Measurements from ENCODE around the gene YEATS2. TPM values are rescaled to one million over a fixed set of nuclear protein-coding genes. Genes with fewer than 3 reads are reported as not detected.

The YEATS2 gene
- total RNA-seq, 3 donors from 2014 or later = 11.5 to 32.8 (median 26.6) TPM

DNA sequence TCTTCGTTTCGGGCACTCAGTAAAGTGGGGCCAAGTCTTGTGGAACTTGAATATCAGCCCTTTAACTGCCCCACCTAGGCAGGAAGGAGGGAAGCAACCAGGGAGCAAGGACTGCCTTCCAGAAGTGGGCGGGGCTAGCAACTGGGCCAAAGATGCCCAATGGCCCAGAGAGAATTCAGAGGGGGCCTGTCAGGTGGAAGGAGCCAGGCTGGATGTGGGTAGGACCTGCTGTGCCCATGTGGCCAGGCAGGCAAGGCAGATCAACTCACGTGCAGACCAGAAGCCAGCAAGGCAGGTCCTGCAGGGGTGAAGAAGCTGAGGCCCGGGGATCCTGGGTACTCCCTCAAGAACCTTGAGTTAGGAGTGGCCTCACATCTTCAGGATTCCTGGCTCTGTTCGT, 122.2 kb downstream of the YEATS2 start:
- TF ChIP-seq POLR2AphosphoS5 (IDR thresholded peaks at IDR 0.05) (no peak), POLR2A (IDR thresholded peaks at IDR 0.05) (no peak)
- TF ChIP-seq, protein P1, sequence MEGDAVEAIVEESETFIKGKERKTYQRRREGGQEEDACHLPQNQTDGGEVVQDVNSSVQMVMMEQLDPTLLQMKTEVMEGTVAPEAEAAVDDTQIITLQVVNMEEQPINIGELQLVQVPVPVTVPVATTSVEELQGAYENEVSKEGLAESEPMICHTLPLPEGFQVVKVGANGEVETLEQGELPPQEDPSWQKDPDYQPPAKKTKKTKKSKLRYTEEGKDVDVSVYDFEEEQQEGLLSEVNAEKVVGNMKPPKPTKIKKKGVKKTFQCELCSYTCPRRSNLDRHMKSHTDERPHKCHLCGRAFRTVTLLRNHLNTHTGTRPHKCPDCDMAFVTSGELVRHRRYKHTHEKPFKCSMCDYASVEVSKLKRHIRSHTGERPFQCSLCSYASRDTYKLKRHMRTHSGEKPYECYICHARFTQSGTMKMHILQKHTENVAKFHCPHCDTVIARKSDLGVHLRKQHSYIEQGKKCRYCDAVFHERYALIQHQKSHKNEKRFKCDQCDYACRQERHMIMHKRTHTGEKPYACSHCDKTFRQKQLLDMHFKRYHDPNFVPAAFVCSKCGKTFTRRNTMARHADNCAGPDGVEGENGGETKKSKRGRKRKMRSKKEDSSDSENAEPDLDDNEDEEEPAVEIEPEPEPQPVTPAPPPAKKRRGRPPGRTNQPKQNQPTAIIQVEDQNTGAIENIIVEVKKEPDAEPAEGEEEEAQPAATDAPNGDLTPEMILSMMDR (IDR thresholded peaks at IDR 0.05) = no peak
- Histone ChIP-seq H3K4me3 (no peak overlapping the region), H3K27me3 (no peaks in the 10 kb centered on the region), H3K9me3 (no peaks in the 10 kb centered on the region), H3K4me1 (no peaks in the 10 kb centered on the region), H3K27ac (no peak overlapping the region), H3K36me3 (no peaks in the 10 kb centered on the region)
- intact Hi-C loops (cut with DNase I; ENCODE audit: low total_unique reads) = no loop called here
- DNase-seq (ENCODE audit: low spot score in 2 of 2) = no peak

DNA sequence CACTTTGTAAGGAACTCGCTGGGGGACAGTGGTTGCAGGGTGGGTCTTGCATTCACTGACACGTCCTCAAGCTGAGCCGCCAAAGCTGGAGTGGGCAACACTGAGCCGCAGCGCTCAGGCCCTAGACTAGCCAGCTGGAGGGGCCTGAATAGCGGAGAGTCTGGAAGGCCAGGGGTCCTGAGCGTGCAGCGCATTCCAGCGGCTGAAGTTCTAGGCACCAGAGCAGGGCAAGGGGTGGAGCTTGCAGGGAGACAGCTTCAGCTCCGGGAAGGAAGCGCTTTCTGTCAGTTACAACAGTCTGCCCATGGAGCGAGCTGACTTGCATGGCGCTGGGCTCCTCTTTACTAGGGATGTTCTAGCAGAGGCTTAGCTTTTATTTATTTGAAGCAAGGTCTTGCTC, 125.0 kb downstream of the YEATS2 start:
- Histone ChIP-seq H3K4me3 (no peak overlapping the region), H3K4me1 (peaks cover 0 to 4% of the 10 kb centered on the region in 2 donors), H3K36me3 (no peaks in the 10 kb centered on the region), H3K9me3 (no peaks in the 10 kb centered on the region), H3K27ac (no peak overlapping the region), H3K27me3 (no peaks in the 10 kb centered on the region)
- TF ChIP-seq, protein P1 (IDR thresholded peaks at IDR 0.05) = no peak
- TF ChIP-seq POLR2A (IDR thresholded peaks at IDR 0.05) (no peak), POLR2AphosphoS5 (IDR thresholded peaks at IDR 0.05) (no peak)
- no peak for DNase-seq (ENCODE audit: low spot score in 2 of 2)
- intact Hi-C loops (cut with DNase I; ENCODE audit: low total_unique reads) = no loop called here

GRCh38 chr3:183823963-183824362, 126.4 kb downstream of the YEATS2 start:
- no peaks in the 10 kb centered on the region for H3K36me3 ChIP-seq
- H3K4me1 ChIP-seq = peaks cover 0 to 4% of the 10 kb centered on the region in 2 donors
- H3K9me3 ChIP-seq = no peaks in the 10 kb centered on the region
- H3K4me3 ChIP-seq = no peak overlapping the region
- no peaks in the 10 kb centered on the region for H3K27me3 ChIP-seq
- no peak for TF ChIP-seq POLR2AphosphoS5 (IDR thresholded peaks at IDR 0.05)
- TF ChIP-seq, protein P1 (IDR thresholded peaks at IDR 0.05) = no peak
- no peak for TF ChIP-seq POLR2A (IDR thresholded peaks at IDR 0.05)
- intact Hi-C loops (cut with DNase I; ENCODE audit: low total_unique reads) = no loop called here
- DNase-seq (ENCODE audit: low spot score in 2 of 2) = no peak
- no peak overlapping the region for H3K27ac ChIP-seq

DNA sequence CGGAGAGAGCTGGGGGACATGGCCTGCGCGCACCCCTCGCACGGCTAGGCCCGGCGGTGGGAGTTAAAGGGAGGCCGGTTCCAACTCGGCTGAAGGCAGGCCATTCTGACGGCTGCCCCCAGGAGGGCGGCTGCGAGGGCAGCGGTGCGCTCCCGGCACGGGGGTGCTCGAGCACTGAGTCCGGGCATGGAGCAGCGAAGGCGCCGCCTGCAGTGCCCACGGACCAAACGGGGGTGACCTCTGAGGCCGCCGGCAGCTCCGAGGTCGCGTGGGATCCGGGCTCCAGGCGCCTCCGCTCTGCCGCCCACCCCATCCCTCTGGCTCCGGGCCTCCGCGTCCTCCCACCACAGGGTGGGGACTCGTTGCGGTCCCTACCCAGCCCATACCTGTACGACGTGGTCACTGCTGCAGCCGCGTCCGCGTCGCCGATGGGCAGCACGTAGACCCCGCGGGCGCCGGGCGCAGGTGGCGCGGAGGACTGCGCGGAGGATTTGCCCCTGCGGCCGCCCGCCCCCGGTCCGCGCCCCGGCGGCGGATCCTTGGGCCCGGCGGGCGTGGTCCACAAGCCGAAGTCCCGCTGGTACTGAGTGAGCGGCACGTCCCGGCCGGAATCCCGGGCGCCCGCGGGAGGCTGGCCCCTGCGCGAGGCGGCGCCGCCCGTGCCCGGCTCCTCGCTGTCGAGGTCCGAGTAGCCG, 127.3 kb downstream of the YEATS2 start:
- intact Hi-C loops (cut with DNase I; ENCODE audit: low total_unique reads) = no loop called here
- Histone ChIP-seq H3K27me3 (no peaks in the 10 kb centered on the region), H3K36me3 (no peaks in the 10 kb centered on the region), H3K27ac (no peak overlapping the region), H3K4me3 (peak overlapping the region; percentile 52 to 79 (median 66)), H3K9me3 (no peaks in the 10 kb centered on the region), H3K4me1 (peaks cover 0 to 4% of the 10 kb centered on the region in 2 donors)
- DNase-seq (ENCODE audit: low spot score in 2 of 2) = no peak
- TF ChIP-seq, protein P1 (IDR thresholded peaks at IDR 0.05) = no peak
- TF ChIP-seq POLR2AphosphoS5 (IDR thresholded peaks at IDR 0.05) (no peak), POLR2A (IDR thresholded peaks at IDR 0.05) (no peak)

- no peaks in the 10 kb centered on the region for H3K27me3 ChIP-seq
- TF ChIP-seq POLR2A (IDR thresholded peaks at IDR 0.05) (no peak), POLR2AphosphoS5 (IDR thresholded peaks at IDR 0.05) (no peak)
- TF ChIP-seq, protein P1 (IDR thresholded peaks at IDR 0.05) = no peak
- intact Hi-C loops (cut with DNase I; ENCODE audit: low total_unique reads) = no loop called here
- H3K27ac ChIP-seq = peak within 1 kb of the TSS in 1 of 2 donors; percentile 34
- DNase-seq (ENCODE audit: low spot score in 2 of 2) = no peak
- H3K4me3 ChIP-seq = peak within 1 kb of the TSS; percentile 52 to 79 (median 66)
- no peaks in the 10 kb centered on the region for H3K36me3 ChIP-seq
- H3K9me3 ChIP-seq = no peaks in the 10 kb centered on the region
- H3K4me1 ChIP-seq = peaks cover 0 to 4% of the 10 kb centered on the region in 2 donors
Observed at GRCh38 chr3:183825456-183826161, 128.0 kb downstream of the YEATS2 start, which contains the start of gene MAP6D1. Gene MAP6D1 (minus strand): TSS chr3:183825577. CDS start chr3:183825547, 30 bp downstream.

Data from breast epithelium (tissue), 4 donors.